Measurements from ENCODE around the gene NOD1. TPM values are rescaled to one million over a fixed set of nuclear protein-coding genes. Genes with fewer than 3 reads are reported as not detected.

The NOD1 gene
- polyA plus RNA-seq, 3 donors: 2.8 to 15.0 (median 4.6) TPM

GRCh38 chr7:30465811-30466180 is 12.8 kb downstream of the NOD1 start:
- no peak overlapping the region for H3K4me3 ChIP-seq (replicated peaks in 1 of 3; ENCODE audit: low read depth in 2 of 3, low read length in 3 of 3)
- peaks cover 73 to 79% of the 10 kb centered on the region in 2 donors for H3K4me1 ChIP-seq (ENCODE audit: control insufficient read depth in 1 of 2, insufficient read depth in 2 of 2, low read length in 2 of 2)
- no peak for DNase-seq
- H3K9ac ChIP-seq (ENCODE audit: insufficient read depth, low read length, poor library complexity, severe bottlenecking): no peak overlapping the region
- peaks cover 5 to 10% of the 10 kb centered on the region in 2 donors for H3K36me3 Mint-ChIP-seq
- TF ChIP-seq CTCF (IDR thresholded peaks at IDR 0.05): no peak
- WGBS (ENCODE audit: insufficient coverage): no CpG with 5 or more reads among the region's 2 CpGs
- H2AFZ ChIP-seq (ENCODE audit: insufficient read depth, low read depth, low read length, poor library complexity, severe bottlenecking): no peak overlapping the region
- H3K36me3 ChIP-seq (replicated peaks in 1 of 2; ENCODE audit: control insufficient read depth in 1 of 2, insufficient read depth in 2 of 2, low read length in 2 of 2): peaks cover 0 to 7% of the 10 kb centered on the region in 2 donors
- no peak overlapping the region for H3K4me3 Mint-ChIP-seq
- H3K9me3 Mint-ChIP-seq: peaks cover 0 to 2% (median 0%) of the 10 kb centered on the region in 7 donors
- no peaks in the 10 kb centered on the region for H3K9me3 ChIP-seq (replicated peaks in 1 of 2; ENCODE audit: control insufficient read depth in 1 of 2, insufficient read depth in 1 of 2, low read length in 2 of 2)
- H3K27me3 ChIP-seq (ENCODE audit: control insufficient read depth in 2 of 2, insufficient read depth in 2 of 2, low read length in 2 of 2): no peaks in the 10 kb centered on the region
- no peak overlapping the region for H3K27ac ChIP-seq (ENCODE audit: low read depth in 1 of 2, low read length in 2 of 2)
- H4K20me1 ChIP-seq (ENCODE audit: insufficient read depth, low read length): peaks cover 12% of the 10 kb centered on the region
- intact Hi-C loops (cut with micrococcal nuclease): no loop called here
- H3K27ac Mint-ChIP-seq: peak overlapping the region in 2 of 7 donors; percentile 50 to 88
- H3K4me2 ChIP-seq (replicated peaks; ENCODE audit: extremely low read depth, low read length, poor library complexity, severe bottlenecking): no peak overlapping the region
- H3K27me3 Mint-ChIP-seq (ENCODE audit: low read depth in 3 of 3): peaks cover 0 to 2% (median 1%) of the 10 kb centered on the region in 3 donors
- H3K4me1 Mint-ChIP-seq: peaks cover 83% of the 10 kb centered on the region
- peaks cover 77% of the 10 kb centered on the region for H3K79me2 ChIP-seq (ENCODE audit: insufficient read depth, low read length)

- H3K9ac ChIP-seq (ENCODE audit: insufficient read depth, low read length, poor library complexity, severe bottlenecking): no peak overlapping the region
- no peak for TF ChIP-seq CTCF (IDR thresholded peaks at IDR 0.05)
- DNase-seq: no peak
- peaks cover 71% of the 10 kb centered on the region for H3K79me2 ChIP-seq (ENCODE audit: insufficient read depth, low read length)
- peaks cover 75 to 84% of the 10 kb centered on the region in 2 donors for H3K4me1 ChIP-seq (ENCODE audit: control insufficient read depth in 1 of 2, insufficient read depth in 2 of 2, low read length in 2 of 2)
- H3K36me3 ChIP-seq (replicated peaks in 1 of 2; ENCODE audit: control insufficient read depth in 1 of 2, insufficient read depth in 2 of 2, low read length in 2 of 2): peaks cover 0 to 2% of the 10 kb centered on the region in 2 donors
- no peak overlapping the region for H3K4me3 ChIP-seq (replicated peaks in 1 of 3; ENCODE audit: low read depth in 2 of 3, low read length in 3 of 3)
- peaks cover 12% of the 10 kb centered on the region for H4K20me1 ChIP-seq (ENCODE audit: insufficient read depth, low read length)
- H3K9me3 Mint-ChIP-seq: peaks cover 0 to 2% (median 0%) of the 10 kb centered on the region in 7 donors
- H3K4me1 Mint-ChIP-seq: peaks cover 89% of the 10 kb centered on the region
- H3K36me3 Mint-ChIP-seq: peaks cover 3 to 11% of the 10 kb centered on the region in 2 donors
- peaks cover 0 to 2% (median 1%) of the 10 kb centered on the region in 3 donors for H3K27me3 Mint-ChIP-seq (ENCODE audit: low read depth in 3 of 3)
- no peak overlapping the region for H3K4me3 Mint-ChIP-seq
- no peaks in the 10 kb centered on the region for H3K27me3 ChIP-seq (ENCODE audit: control insufficient read depth in 2 of 2, insufficient read depth in 2 of 2, low read length in 2 of 2)
- H3K9me3 ChIP-seq (replicated peaks in 1 of 2; ENCODE audit: control insufficient read depth in 1 of 2, insufficient read depth in 1 of 2, low read length in 2 of 2): no peaks in the 10 kb centered on the region
- no peak overlapping the region for H2AFZ ChIP-seq (ENCODE audit: insufficient read depth, low read depth, low read length, poor library complexity, severe bottlenecking)
- WGBS (ENCODE audit: insufficient coverage): 100% methylated on average over 1 of the region's 5 CpGs
- H3K4me2 ChIP-seq (replicated peaks; ENCODE audit: extremely low read depth, low read length, poor library complexity, severe bottlenecking): no peak overlapping the region
- intact Hi-C loops (cut with micrococcal nuclease): no loop called here
- peak overlapping the region in 1 of 2 donors; percentile 64 for H3K27ac ChIP-seq (ENCODE audit: low read depth in 1 of 2, low read length in 2 of 2)
- peak overlapping the region in 6 of 7 donors; percentile 41 to 88 (median 62) for H3K27ac Mint-ChIP-seq
Observed at GRCh38 chr7:30465046-30465810, 13.4 kb downstream of the NOD1 start.

Data from CD14-positive monocyte (primary cell).